MM.1S (cell line): Measurements from ENCODE around the gene TSPAN9.

ENCODE experiments used
- DNase-seq: peaks from one replicate; pipeline ENCODE4 v3.0.0-alpha.2; 2015
- H2AFZ ChIP-seq: fragments of 300-600 bp; sonication (generic); 2 replicates; pipeline ENCODE4 v1.6.0; 2016; ENCODE audit warnings: antibody characterized with exemption, low read length
- H3F3A ChIP-seq: fragments of 300-600 bp; sonication (generic); 2 replicates; pipeline ENCODE4 v1.6.1; 2016; ENCODE audit warnings: mild to moderate bottlenecking, antibody characterized with exemption, low read length, moderate library complexity, mixed read lengths; ENCODE audit not compliant: insufficient read depth
- H3K27ac ChIP-seq: fragments of 300-600 bp; sonication (generic); 2 replicates; pipeline ENCODE4 v1.5.1; 2016; ENCODE audit warnings: mild to moderate bottlenecking, low read length
- H3K27me3 ChIP-seq: fragments of 300-600 bp; sonication (generic); replicated peaks from 2 replicates; pipeline ENCODE4 v1.6.0; 2016; ENCODE audit warnings: low read length; ENCODE audit not compliant: insufficient read depth
- H3K36me3 ChIP-seq: fragments of 300-600 bp; sonication (generic); replicated peaks from 2 replicates; pipeline ENCODE4 v1.6.1; 2016; ENCODE audit warnings: mild to moderate bottlenecking, low read length, mixed read lengths; ENCODE audit not compliant: insufficient read depth
- H3K4me1 ChIP-seq: fragments of 300-600 bp; sonication (generic); 2 replicates; pipeline ENCODE4 v1.6.1; 2016; ENCODE audit warnings: low read length, mixed read lengths
- H3K4me2 ChIP-seq: fragments of 300-600 bp; sonication (generic); 2 replicates; pipeline ENCODE4 v1.6.0; 2016; ENCODE audit warnings: low read depth, low read length
- H3K4me3 ChIP-seq: fragments of 300-600 bp; sonication (generic); 2 replicates; pipeline ENCODE4 v1.5.1; 2016; ENCODE audit warnings: low read length, mixed read lengths
- H3K79me2 ChIP-seq: fragments of 300-600 bp; sonication (generic); 2 replicates; pipeline ENCODE4 v1.6.1; 2016; ENCODE audit warnings: mixed run types, low read length, mixed read lengths
- H3K9ac ChIP-seq: fragments of 300-600 bp; sonication (generic); 2 replicates; pipeline ENCODE4 v1.6.1; 2016; ENCODE audit warnings: low read length, mixed read lengths
- H3K9me2 ChIP-seq: fragments of 300-600 bp; sonication (generic); replicated peaks from 2 replicates; pipeline ENCODE4 v1.6.1; 2016; ENCODE audit warnings: mild to moderate bottlenecking, low read length, mixed read lengths; ENCODE audit not compliant: insufficient read depth
- H3K9me3 ChIP-seq: fragments of 300-600 bp; sonication (generic); replicated peaks from 2 replicates; pipeline ENCODE4 v1.6.1; 2016; ENCODE audit warnings: mild to moderate bottlenecking, low read length, mixed read lengths; ENCODE audit not compliant: insufficient read depth
- H4K20me1 ChIP-seq: fragments of 300-600 bp; sonication (generic); 2 replicates; pipeline ENCODE4 v1.6.1; 2016; ENCODE audit warnings: mild to moderate bottlenecking, low read length, moderate library complexity, mixed read lengths; ENCODE audit not compliant: insufficient read depth
- EZH2 ChIP-seq: fragments of 300-600 bp; sonication (generic); optimal IDR thresholded peaks from 2 replicates; pipeline ENCODE3; 2017; ENCODE audit warnings: low read depth, mild to moderate bottlenecking, antibody characterized with exemption, low read length, mixed read lengths
- EZH2phosphoT487 ChIP-seq: fragments of 300-600 bp; sonication (generic); IDR thresholded peaks from 2 replicates; pipeline ENCODE4 v1.6.1; 2018; ENCODE audit warnings: antibody characterized with exemption, low read length
- TF ChIP-seq, protein P1 (sequence below): fragments of 300-600 bp; sonication (generic); IDR thresholded peaks from 2 replicates; pipeline ENCODE4 v1.5.1; 2016; ENCODE audit warnings: antibody characterized with exemption, low read length, mixed read lengths

TSPAN9 gene

DNA sequence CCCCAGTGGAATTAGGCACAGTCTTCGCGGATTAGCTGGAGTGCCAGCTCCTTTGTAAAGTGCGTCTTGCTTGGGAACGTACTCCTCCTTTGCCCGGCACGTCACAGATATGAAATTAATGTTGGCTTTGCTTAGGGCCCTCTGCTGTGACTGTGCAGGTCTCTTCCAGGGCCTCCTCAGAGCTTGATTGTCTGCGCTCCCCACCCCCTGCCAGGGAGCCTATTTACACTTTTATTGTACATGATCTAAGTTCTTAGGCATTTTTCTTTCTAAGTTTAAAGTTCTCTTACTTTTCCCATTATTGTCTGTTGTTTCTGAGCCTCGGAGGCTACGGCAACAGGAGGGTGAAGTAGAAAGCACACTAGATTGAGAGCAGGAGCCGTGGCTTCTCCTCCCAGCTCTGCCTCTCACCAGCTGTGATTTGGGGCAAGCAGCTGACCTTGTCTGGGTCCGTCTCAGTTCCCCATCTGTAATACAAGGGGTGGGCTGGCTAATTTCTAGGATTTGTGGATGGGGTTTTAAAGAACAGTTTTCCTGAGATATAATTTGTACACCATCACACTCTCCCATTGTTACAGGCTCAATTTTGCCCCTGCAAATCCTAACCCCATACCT lies 81.8 kb downstream of the TSPAN9 start:
- no peak overlapping the region for H3K27ac ChIP-seq
- no peak overlapping the region for H2AFZ ChIP-seq
- TF ChIP-seq EZH2phosphoT487, result no peak
- TF ChIP-seq, protein P1, sequence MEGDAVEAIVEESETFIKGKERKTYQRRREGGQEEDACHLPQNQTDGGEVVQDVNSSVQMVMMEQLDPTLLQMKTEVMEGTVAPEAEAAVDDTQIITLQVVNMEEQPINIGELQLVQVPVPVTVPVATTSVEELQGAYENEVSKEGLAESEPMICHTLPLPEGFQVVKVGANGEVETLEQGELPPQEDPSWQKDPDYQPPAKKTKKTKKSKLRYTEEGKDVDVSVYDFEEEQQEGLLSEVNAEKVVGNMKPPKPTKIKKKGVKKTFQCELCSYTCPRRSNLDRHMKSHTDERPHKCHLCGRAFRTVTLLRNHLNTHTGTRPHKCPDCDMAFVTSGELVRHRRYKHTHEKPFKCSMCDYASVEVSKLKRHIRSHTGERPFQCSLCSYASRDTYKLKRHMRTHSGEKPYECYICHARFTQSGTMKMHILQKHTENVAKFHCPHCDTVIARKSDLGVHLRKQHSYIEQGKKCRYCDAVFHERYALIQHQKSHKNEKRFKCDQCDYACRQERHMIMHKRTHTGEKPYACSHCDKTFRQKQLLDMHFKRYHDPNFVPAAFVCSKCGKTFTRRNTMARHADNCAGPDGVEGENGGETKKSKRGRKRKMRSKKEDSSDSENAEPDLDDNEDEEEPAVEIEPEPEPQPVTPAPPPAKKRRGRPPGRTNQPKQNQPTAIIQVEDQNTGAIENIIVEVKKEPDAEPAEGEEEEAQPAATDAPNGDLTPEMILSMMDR, result no peak
- TF ChIP-seq EZH2, result no peak
- no peaks in the 10 kb centered on the region for H3K9me3 ChIP-seq
- DNase-seq, result no peak
- no peaks in the 10 kb centered on the region for H4K20me1 ChIP-seq
- H3K9me2 ChIP-seq, result no peaks in the 10 kb centered on the region
- no peak overlapping the region for H3K9ac ChIP-seq
- no peaks in the 10 kb centered on the region for H3K79me2 ChIP-seq
- H3K4me2 ChIP-seq, result no peak overlapping the region
- H3F3A ChIP-seq, result no peaks in the 10 kb centered on the region
- H3K4me3 ChIP-seq, result no peak overlapping the region
- H3K36me3 ChIP-seq, result no peaks in the 10 kb centered on the region
- no peaks in the 10 kb centered on the region for H3K4me1 ChIP-seq
- peaks cover 73% of the 10 kb centered on the region for H3K27me3 ChIP-seq

DNA sequence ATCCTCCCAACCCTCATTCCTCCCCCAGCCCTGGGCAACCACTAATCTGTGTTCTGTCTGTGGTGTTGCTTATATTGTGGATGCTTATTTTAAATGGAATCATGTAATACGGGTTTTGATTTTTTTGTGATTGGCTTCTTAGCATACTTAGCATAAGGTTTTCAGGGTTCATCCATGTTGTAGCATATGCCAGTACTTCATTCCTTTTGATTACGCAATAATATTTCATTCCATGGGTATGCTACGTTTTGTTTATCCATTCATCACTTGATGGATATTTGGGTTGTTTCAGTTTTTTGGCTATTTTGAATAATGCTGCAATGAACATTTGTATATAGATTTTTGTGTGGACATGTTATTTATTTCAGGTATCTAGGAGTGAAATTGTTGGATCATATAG lies 82.9 kb downstream of the TSPAN9 start:
- Histone ChIP-seq H3F3A (no peaks in the 10 kb centered on the region), H3K4me2 (no peak overlapping the region), H3K36me3 (no peaks in the 10 kb centered on the region), H3K79me2 (no peaks in the 10 kb centered on the region), H3K4me1 (no peaks in the 10 kb centered on the region), H3K9me2 (no peaks in the 10 kb centered on the region), H3K9me3 (no peaks in the 10 kb centered on the region), H3K9ac (no peak overlapping the region), H3K27me3 (peaks cover 73% of the 10 kb centered on the region), H3K27ac (no peak overlapping the region), H4K20me1 (no peaks in the 10 kb centered on the region), H3K4me3 (no peak overlapping the region), H2AFZ (no peak overlapping the region)
- no peak for DNase-seq
- TF ChIP-seq EZH2, result no peak
- TF ChIP-seq, protein P1, result no peak

DNA sequence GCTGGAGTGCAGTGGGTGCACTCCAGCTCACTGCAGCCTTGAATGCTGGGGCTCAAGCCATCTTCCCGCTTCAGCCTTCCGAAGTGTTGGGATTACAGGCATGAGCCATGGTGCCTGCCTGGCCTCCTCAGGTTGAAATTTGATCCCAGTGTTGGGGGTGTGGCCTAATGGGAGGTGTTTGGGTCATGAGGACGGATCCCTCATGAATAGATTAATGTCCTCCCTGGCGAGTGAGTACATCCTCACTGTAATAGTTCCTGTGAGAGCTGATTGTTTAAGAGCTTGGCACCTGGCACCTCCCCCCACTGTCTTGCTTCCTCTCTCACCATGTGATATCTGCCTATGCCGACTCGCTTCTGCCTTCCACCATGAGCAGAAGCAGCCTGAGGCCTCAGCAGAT lies 84.7 kb downstream of the TSPAN9 start:
- H3K4me3 ChIP-seq, result no peak overlapping the region
- H3K9me3 ChIP-seq, result no peaks in the 10 kb centered on the region
- no peak for DNase-seq
- H2AFZ ChIP-seq, result no peak overlapping the region
- no peaks in the 10 kb centered on the region for H3K36me3 ChIP-seq
- peaks cover 74% of the 10 kb centered on the region for H3K27me3 ChIP-seq
- H4K20me1 ChIP-seq, result no peaks in the 10 kb centered on the region
- no peak overlapping the region for H3K9ac ChIP-seq
- no peaks in the 10 kb centered on the region for H3K4me1 ChIP-seq
- no peak for TF ChIP-seq EZH2
- TF ChIP-seq, protein P1, result no peak
- no peak for TF ChIP-seq EZH2phosphoT487
- no peaks in the 10 kb centered on the region for H3K79me2 ChIP-seq
- H3K4me2 ChIP-seq, result no peak overlapping the region
- no peaks in the 10 kb centered on the region for H3F3A ChIP-seq
- no peaks in the 10 kb centered on the region for H3K9me2 ChIP-seq
- no peak overlapping the region for H3K27ac ChIP-seq
